Uterus (tissue), 2 donors: ENCODE results near the gene RALGPS2.

Experiments used
- CTCF ChIP-seq, 4 experiments: fragments of 200-600 bp in 2 of 4; fragments of 450-650 bp in 2 of 4; sonication (generic) in 2 of 4; IDR thresholded peaks; one replicate each; pipeline ENCODE4 v1.5.1; 2016 to 2019; ENCODE audit warnings: antibody characterized with exemption in 4 of 4, mild to moderate bottlenecking in 2 of 4, moderate library complexity in 1 of 4
- POLR2A ChIP-seq, 2 donors: fragments of 450-650 bp; IDR thresholded peaks; one replicate each; pipeline ENCODE4 v1.6.1; 2016; ENCODE audit warnings: antibody characterized with exemption in 2 of 2, mild to moderate bottlenecking in 1 of 2, moderate library complexity in 1 of 2

- TF ChIP-seq CTCF (IDR thresholded peaks at IDR 0.05) (no peak), POLR2A (IDR thresholded peaks at IDR 0.05) (no peak)
These were observed 152.9 kb downstream of the RALGPS2 start for GRCh38 chr1:178877896-178878295.
